Left renal cortex interstitium (tissue), 4 donors: ENCODE measurements around the gene PFN3. TPM values are rescaled to one million over a fixed set of nuclear protein-coding genes. Genes with fewer than 3 reads are reported as not detected.

Experiments
- DNase-seq, 4 donors: peaks; one replicate each; pipeline ENCODE4 v3.0.0-alpha.2; 2013; ENCODE audit warnings: low read depth in 4 of 4, low spot score in 2 of 4, missing footprints in 1 of 4
- polyA plus RNA-seq, 4 donors: library from polyadenylated mRNA; unstranded; fragments of 120-200 nt; gene quantifications; one replicate each; pipeline ENCODE4 v1.2.1, GENCODE V29; 2013; ENCODE audit not compliant: insufficient read length in 4 of 4

Gene PFN3
- polyA plus RNA-seq, 4 donors, result 0.69 to 6.8 (median 2.5) TPM

GRCh38 chr5:177350776-177351391 lies 49.6 kb downstream of the PFN3 start:
- DNase-seq, result no peak

Other genes with a start within 250 kb of the PFN3 start
- gene RAB24, start 96.9 kb downstream of the PFN3 start, polyA plus RNA-seq, result 10 to 100 TPM; 27.6 to 42.0 (median 32.8) TPM
- gene PRELID1, start 96.9 kb downstream of the PFN3 start, polyA plus RNA-seq, result 100 to 1,000 TPM; 115 to 154 (median 134) TPM
- gene MXD3, start 88.8 kb downstream of the PFN3 start, polyA plus RNA-seq, result 10 to 100 TPM in 3 of 4 donors, 1 to 10 TPM in 1; 9.7 to 30.3 (median 26.1) TPM
- 100 to 1,000 TPM; 123 to 145 (median 134) TPM for gene LMAN2, start 49.0 kb downstream of the PFN3 start, polyA plus RNA-seq
- gene RGS14, start 42.7 kb downstream of the PFN3 start, polyA plus RNA-seq, result 10 to 100 TPM in 3 of 4 donors, 1 to 10 TPM in 1; 9.5 to 24.9 (median 16.9) TPM
- 100 to 1,000 TPM; 115 to 254 (median 179) TPM for gene SLC34A1, start 16.2 kb downstream of the PFN3 start, polyA plus RNA-seq
- gene F12, start 8.9 kb upstream of the PFN3 start, polyA plus RNA-seq, result 10 to 100 TPM in 2 of 4 donors, 1 to 10 TPM in 2; 4.2 to 19.8 (median 10.8) TPM
- 10 to 100 TPM; 24.8 to 34.1 (median 29.4) TPM for gene GRK6, start 26.0 kb upstream of the PFN3 start, polyA plus RNA-seq
- 1 to 10 TPM; 1.1 to 2.8 (median 2.3) TPM for gene PRR7, start 46.2 kb upstream of the PFN3 start, polyA plus RNA-seq
- 100 to 1,000 TPM; 166 to 235 (median 214) TPM for gene DBN1, start 73.0 kb upstream of the PFN3 start, polyA plus RNA-seq
- 100 to 1,000 TPM in 2 of 4 donors, 10 to 100 TPM in 2; 68.1 to 166 (median 130) TPM for gene PDLIM7, start 96.9 kb upstream of the PFN3 start, polyA plus RNA-seq
- 1 to 10 TPM; 3.6 to 8.7 (median 5.2) TPM for gene DOK3, start 109.2 kb upstream of the PFN3 start, polyA plus RNA-seq
- 100 to 1,000 TPM in 2 of 4 donors, 10 to 100 TPM in 2; 97.3 to 107 (median 102) TPM for gene DDX41, start 116.3 kb upstream of the PFN3 start, polyA plus RNA-seq
- gene FAM193B, start 153.9 kb upstream of the PFN3 start, polyA plus RNA-seq, result 100 to 1,000 TPM in 2 of 4 donors, 10 to 100 TPM in 2; 51.0 to 145 (median 87.2) TPM
- 100 to 1,000 TPM; 150 to 185 (median 155) TPM for gene TMED9, start 191.5 kb upstream of the PFN3 start, polyA plus RNA-seq
- gene B4GALT7, start 199.5 kb upstream of the PFN3 start, polyA plus RNA-seq, result 10 to 100 TPM; 20.0 to 34.1 (median 28.3) TPM